Erythroblast (primary cell): ENCODE data around the gene UNC119.

Source experiments
- GATA1 ChIP-seq: IDR thresholded peaks from 2 replicates; pipeline ENCODE4 v1.6.1; 2011; ENCODE audit warnings: low read depth, mild to moderate bottlenecking, control low read depth, low read length, moderate library complexity
- POLR2A ChIP-seq: IDR thresholded peaks from 2 replicates; pipeline ENCODE4 v1.6.1; 2011; ENCODE audit warnings: mild to moderate bottlenecking, low read length

DNA sequence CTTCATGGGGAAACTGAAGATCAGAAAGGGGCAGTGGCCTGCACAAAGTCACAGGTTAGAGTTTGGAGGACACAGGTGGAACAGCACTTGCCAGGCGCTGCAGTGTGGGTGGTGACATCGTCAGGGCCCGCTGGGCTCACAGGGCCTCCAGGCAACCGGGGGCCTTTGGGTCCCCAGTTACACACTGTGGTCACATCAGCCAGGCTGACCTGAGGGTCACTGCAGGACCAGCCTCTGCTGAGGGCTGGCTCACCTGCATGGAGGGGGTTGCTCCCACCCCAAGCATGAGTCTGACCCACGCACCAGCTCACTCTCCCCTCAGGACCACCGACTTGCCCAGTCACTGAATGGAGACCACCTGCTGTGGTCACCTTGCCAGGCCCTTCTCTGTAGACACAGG lies 29.2 kb downstream of the UNC119 start:
- TF ChIP-seq POLR2A (no peak), GATA1 (no peak)
